Measurements from ENCODE around the gene PAFAH2. TPM values are rescaled to one million over a fixed set of nuclear protein-coding genes. Genes with fewer than 3 reads are reported as not detected.

Gene PAFAH2
- polyA plus RNA-seq, 1 of the 3 experiments (the other 2 are of a cell fraction) = 10.8 TPM

DNA sequence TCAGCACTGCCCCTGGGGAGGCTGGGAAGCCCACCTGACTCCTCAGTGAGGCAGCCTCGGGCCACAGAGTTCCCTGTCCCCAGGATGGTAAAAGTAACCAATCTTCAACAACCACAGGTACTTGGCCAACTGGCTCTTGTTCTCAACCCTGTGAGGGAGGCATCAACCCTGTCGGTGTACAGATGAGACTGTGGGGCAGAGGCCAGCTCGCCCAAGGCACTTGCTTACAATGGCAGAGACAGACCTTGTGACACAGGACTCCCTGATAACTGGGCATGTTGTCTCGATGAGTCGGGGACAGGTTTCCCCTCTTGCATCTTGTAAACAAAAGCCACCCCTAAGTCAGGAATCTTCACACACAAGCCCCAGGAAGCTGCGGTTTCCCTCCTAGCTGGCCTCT, 40.0 kb upstream of the PAFAH2 start (continued):
- no peak for TF ChIP-seq SMC3 (IDR thresholded peaks at IDR 0.05; ENCODE audit: low read depth, low read length)

- Histone ChIP-seq H3K9me3 (no peaks in the 10 kb centered on the region), H3K27me3 (ENCODE audit: insufficient read depth) (peaks cover 7% of the 10 kb centered on the region; the same call in 1 of the 2 replicates), H4K20me1 (ENCODE audit: insufficient read depth) (no peaks in the 10 kb centered on the region), H3K79me2 (ENCODE audit: insufficient read depth) (no peaks in the 10 kb centered on the region), H3K27ac (ENCODE audit: low read depth in 2 of 2, low read length in 1 of 2) (no peak overlapping the region), H3K4me1 (ENCODE audit: control insufficient read depth in 1 of 2, insufficient read depth in 2 of 2, low read depth in 1 of 2, low read length in 1 of 2) (peaks cover 0 to 12% of the 10 kb centered on the region in 2 experiments; a peak in 1 of 4 replicates), H3F3A (replicated peaks; ENCODE audit: insufficient read depth) (peaks cover 4% of the 10 kb centered on the region), H3K4me3 (ENCODE audit: low read depth in 2 of 2, low read length in 1 of 2) (no peak overlapping the region), H3K9ac (no peak overlapping the region), H2AFZ (ENCODE audit: low read depth) (no peak overlapping the region), H3K4me2 (peak overlapping the region; percentile 98; the same call in 1 of the 2 replicates), H3K36me3 (replicated peaks in 1 of 2; ENCODE audit: control insufficient read depth in 1 of 2, insufficient read depth in 2 of 2, low read length in 1 of 2) (no peaks in the 10 kb centered on the region), H3K9me2 (no peaks in the 10 kb centered on the region)
- WGBS (ENCODE audit: low lambda C conversion rate) = 52% methylated on average over 6 of the region's 11 CpGs
- no peak for TF ChIP-seq EP300 (IDR thresholded peaks at IDR 0.05; ENCODE audit: borderline replicate concordance in 1 of 2, low read depth in 1 of 2, low read length in 1 of 2)
- TF ChIP-seq RFX5 (IDR thresholded peaks at IDR 0.05; ENCODE audit: low read length) = no peak
- ChIA-PET POLR2A (interaction anchor here (2.1 kb wide), 1 partner anchor 15 kb away, joined by 13 read pairs; the partner anchor contains the start of gene EXTL1), CTCF (interaction anchor here (0.6 to 4.1 kb wide), 25 partner anchors 8 to 381 kb away, joined by 3 to 58 read pairs (median 6); partner anchors contain the start of genes CEP85, EXTL1 and SLC30A2)
- no peak for DNase-seq
These were observed 39.0 kb upstream of the PAFAH2 start for GRCh38 chr1:26036756-26037281.

DNA sequence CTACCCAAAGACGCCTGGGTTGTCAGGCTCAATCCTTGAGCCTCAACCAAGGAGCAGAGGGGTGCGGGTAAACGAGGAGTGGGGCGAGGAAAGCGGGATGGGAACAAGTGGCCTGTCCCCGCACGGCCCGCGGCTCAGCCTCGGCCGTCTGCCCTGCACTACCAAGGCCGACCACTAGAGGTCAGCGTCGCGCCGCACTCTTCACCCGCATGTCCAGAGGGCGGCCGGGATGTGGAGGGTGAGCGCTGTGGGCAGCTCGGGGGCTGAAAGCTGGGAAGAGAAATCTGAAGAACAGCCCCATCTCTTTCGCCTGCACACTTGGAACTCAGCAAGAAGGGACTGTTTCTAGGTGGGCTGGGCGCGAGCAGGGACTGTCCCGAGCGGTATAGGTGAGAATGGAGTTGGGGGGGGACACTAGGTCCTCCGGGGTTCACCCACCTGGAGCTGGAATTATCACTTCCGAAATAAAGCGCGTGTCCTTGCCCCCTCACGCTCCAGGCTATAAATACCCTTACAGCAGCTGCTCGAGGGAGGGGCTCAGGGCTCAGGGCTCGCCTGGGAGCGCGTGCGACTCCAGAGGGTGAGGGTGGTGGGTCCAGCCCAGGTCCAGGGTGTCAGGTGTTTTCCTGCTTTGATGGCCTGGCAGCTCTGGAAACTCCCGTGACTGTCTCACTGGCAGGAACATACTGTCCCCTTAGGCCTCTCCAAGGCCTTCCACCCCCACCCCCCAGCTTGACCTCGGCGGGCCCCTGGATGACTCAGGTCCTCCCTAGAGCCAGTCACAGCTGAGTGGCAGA, 38.3 kb upstream of the PAFAH2 start:
- peak overlapping the region; percentile 98 for H3K4me2 ChIP-seq
- ChIA-PET CTCF (interaction anchor here (0.6 to 4.1 kb wide), 47 partner anchors 9 to 849 kb away, joined by 3 to 58 read pairs (median 5); partner anchors contain the start of genes CEP85, EXTL1, PAFAH2 and PDIK1L), POLR2A (interaction anchor here (0.7 to 2.1 kb wide), 3 partner anchors 14 to 141 kb away, joined by 3 to 13 read pairs (median 4); partner anchors contain the start of gene EXTL1)
- H3K27me3 ChIP-seq (ENCODE audit: insufficient read depth) = peaks cover 5% of the 10 kb centered on the region; the same call in 1 of the 2 replicates
- no peaks in the 10 kb centered on the region for H3K9me3 ChIP-seq
- H3K9me2 ChIP-seq = no peaks in the 10 kb centered on the region
- H3K9ac ChIP-seq = peak overlapping the region; percentile 66; the same call in 1 of the 2 replicates
- H3K4me1 ChIP-seq (ENCODE audit: control insufficient read depth in 1 of 2, insufficient read depth in 2 of 2, low read depth in 1 of 2, low read length in 1 of 2) = peaks cover 0 to 12% of the 10 kb centered on the region in 2 experiments; a peak in 1 of 4 replicates
- H3K36me3 ChIP-seq (replicated peaks in 1 of 2; ENCODE audit: control insufficient read depth in 1 of 2, insufficient read depth in 2 of 2, low read length in 1 of 2) = no peaks in the 10 kb centered on the region
- H4K20me1 ChIP-seq (ENCODE audit: insufficient read depth) = no peaks in the 10 kb centered on the region
- peak; percentile 95 for DNase-seq
- H2AFZ ChIP-seq (ENCODE audit: low read depth) = peak overlapping the region; percentile 100
- H3F3A ChIP-seq (replicated peaks; ENCODE audit: insufficient read depth) = peaks cover 4% of the 10 kb centered on the region
- WGBS (ENCODE audit: low lambda C conversion rate) = 0% methylated on average over 17 of the region's 39 CpGs
- no peaks in the 10 kb centered on the region for H3K79me2 ChIP-seq (ENCODE audit: insufficient read depth)
- H3K4me3 ChIP-seq (ENCODE audit: low read depth in 2 of 2, low read length in 1 of 2) = peak overlapping the region; percentile 87 to 99
- peak overlapping the region in 1 of 2 experiments; percentile 69; a peak in 1 of 4 replicates for H3K27ac ChIP-seq (ENCODE audit: low read depth in 2 of 2, low read length in 1 of 2)
- TF ChIP-seq YY1 (IDR thresholded peaks at IDR 0.05; ENCODE audit: low read depth) (no peak), MXI1 (IDR thresholded peaks at IDR 0.05; ENCODE audit: low read depth, low read length) (peak; percentile 70; the same call in 1 of the 2 replicates), GATA2 (CRISPR knock-in tag; IDR thresholded peaks at IDR 0.05) (no peak), SIN3A (IDR thresholded peaks at IDR 0.05; ENCODE audit: borderline replicate concordance, low read depth, low read length) (no peak), EP300 (IDR thresholded peaks at IDR 0.05; ENCODE audit: borderline replicate concordance in 1 of 2, low read depth in 1 of 2, low read length in 1 of 2) (no peak), FOXJ3 (CRISPR knock-in tag; IDR thresholded peaks at IDR 0.05) (no peak), ELF1 (IDR thresholded peaks at IDR 0.05) (no peak)
- TF ChIP-seq, protein P1, sequence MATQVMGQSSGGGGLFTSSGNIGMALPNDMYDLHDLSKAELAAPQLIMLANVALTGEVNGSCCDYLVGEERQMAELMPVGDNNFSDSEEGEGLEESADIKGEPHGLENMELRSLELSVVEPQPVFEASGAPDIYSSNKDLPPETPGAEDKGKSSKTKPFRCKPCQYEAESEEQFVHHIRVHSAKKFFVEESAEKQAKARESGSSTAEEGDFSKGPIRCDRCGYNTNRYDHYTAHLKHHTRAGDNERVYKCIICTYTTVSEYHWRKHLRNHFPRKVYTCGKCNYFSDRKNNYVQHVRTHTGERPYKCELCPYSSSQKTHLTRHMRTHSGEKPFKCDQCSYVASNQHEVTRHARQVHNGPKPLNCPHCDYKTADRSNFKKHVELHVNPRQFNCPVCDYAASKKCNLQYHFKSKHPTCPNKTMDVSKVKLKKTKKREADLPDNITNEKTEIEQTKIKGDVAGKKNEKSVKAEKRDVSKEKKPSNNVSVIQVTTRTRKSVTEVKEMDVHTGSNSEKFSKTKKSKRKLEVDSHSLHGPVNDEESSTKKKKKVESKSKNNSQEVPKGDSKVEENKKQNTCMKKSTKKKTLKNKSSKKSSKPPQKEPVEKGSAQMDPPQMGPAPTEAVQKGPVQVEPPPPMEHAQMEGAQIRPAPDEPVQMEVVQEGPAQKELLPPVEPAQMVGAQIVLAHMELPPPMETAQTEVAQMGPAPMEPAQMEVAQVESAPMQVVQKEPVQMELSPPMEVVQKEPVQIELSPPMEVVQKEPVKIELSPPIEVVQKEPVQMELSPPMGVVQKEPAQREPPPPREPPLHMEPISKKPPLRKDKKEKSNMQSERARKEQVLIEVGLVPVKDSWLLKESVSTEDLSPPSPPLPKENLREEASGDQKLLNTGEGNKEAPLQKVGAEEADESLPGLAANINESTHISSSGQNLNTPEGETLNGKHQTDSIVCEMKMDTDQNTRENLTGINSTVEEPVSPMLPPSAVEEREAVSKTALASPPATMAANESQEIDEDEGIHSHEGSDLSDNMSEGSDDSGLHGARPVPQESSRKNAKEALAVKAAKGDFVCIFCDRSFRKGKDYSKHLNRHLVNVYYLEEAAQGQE (IDR thresholded peaks at IDR 0.05; ENCODE audit: low read depth, low read length) = no peak
- TF ChIP-seq, protein P2, sequence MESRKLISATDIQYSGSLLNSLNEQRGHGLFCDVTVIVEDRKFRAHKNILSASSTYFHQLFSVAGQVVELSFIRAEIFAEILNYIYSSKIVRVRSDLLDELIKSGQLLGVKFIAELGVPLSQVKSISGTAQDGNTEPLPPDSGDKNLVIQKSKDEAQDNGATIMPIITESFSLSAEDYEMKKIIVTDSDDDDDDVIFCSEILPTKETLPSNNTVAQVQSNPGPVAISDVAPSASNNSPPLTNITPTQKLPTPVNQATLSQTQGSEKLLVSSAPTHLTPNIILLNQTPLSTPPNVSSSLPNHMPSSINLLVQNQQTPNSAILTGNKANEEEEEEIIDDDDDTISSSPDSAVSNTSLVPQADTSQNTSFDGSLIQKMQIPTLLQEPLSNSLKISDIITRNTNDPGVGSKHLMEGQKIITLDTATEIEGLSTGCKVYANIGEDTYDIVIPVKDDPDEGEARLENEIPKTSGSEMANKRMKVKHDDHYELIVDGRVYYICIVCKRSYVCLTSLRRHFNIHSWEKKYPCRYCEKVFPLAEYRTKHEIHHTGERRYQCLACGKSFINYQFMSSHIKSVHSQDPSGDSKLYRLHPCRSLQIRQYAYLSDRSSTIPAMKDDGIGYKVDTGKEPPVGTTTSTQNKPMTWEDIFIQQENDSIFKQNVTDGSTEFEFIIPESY (IDR thresholded peaks at IDR 0.05; ENCODE audit: borderline replicate concordance, low read depth) = no peak
- TF ChIP-seq, protein P3, sequence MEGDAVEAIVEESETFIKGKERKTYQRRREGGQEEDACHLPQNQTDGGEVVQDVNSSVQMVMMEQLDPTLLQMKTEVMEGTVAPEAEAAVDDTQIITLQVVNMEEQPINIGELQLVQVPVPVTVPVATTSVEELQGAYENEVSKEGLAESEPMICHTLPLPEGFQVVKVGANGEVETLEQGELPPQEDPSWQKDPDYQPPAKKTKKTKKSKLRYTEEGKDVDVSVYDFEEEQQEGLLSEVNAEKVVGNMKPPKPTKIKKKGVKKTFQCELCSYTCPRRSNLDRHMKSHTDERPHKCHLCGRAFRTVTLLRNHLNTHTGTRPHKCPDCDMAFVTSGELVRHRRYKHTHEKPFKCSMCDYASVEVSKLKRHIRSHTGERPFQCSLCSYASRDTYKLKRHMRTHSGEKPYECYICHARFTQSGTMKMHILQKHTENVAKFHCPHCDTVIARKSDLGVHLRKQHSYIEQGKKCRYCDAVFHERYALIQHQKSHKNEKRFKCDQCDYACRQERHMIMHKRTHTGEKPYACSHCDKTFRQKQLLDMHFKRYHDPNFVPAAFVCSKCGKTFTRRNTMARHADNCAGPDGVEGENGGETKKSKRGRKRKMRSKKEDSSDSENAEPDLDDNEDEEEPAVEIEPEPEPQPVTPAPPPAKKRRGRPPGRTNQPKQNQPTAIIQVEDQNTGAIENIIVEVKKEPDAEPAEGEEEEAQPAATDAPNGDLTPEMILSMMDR (IDR thresholded peaks at IDR 0.05) = peak; percentile 95
- TF ChIP-seq, protein P4, sequence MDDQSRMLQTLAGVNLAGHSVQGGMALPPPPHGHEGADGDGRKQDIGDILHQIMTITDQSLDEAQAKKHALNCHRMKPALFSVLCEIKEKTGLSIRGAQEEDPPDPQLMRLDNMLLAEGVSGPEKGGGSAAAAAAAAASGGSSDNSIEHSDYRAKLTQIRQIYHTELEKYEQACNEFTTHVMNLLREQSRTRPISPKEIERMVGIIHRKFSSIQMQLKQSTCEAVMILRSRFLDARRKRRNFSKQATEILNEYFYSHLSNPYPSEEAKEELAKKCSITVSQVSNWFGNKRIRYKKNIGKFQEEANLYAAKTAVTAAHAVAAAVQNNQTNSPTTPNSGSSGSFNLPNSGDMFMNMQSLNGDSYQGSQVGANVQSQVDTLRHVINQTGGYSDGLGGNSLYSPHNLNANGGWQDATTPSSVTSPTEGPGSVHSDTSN (IDR thresholded peaks at IDR 0.05) = no peak

All from SK-N-SH (cell line).